ENCODE data around the gene RPAP3. TPM values are rescaled to one million over a fixed set of nuclear protein-coding genes. Genes with fewer than 3 reads are reported as not detected.

Gene RPAP3
- polyA plus RNA-seq, 1 donor (not counting 4 experiments of a cell fraction or from before 2014, with no cell fraction given) = 22.9 TPM

DNA sequence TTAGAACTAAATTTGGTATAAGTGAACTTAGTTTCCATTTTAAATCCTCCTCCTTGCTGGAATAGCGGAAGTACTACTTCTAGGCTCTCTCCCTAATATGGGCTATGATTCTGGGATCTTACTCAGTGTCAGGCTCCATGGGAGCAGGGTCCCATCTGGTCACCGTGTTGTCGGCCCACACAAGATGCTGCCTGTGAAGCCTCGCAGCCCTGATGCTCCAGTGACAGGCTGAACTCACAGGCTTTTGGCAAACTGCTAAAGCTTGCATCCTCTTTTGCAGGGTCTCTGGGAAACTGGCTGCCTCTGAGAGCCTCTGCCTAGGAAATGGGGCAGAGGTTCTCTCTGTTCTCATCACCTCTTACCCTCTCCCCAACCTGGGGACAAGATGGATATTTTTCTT is 88.4 kb downstream of the RPAP3 start:
- Histone ChIP-seq H3K9me3 (ENCODE audit: control insufficient read depth, low read depth, low read length) (peaks cover 5% of the 10 kb centered on the region), H3K4me3 (ENCODE audit: control insufficient read depth in 2 of 3, extremely low read depth in 1 of 3, insufficient read depth in 2 of 3, low read depth in 1 of 3, low read length in 3 of 3) (no peak overlapping the region), H3K4me2 (ENCODE audit: control insufficient read depth, extremely low read depth, insufficient read depth, low read depth, low read length) (no peak overlapping the region), H3K27me3 (ENCODE audit: control insufficient read depth, extremely low read depth, insufficient read depth, low read length) (no peaks in the 10 kb centered on the region), H3K9me1 (ENCODE audit: control insufficient read depth, extremely low read depth, insufficient read depth, low read length) (no peaks in the 10 kb centered on the region), H3K4me1 (ENCODE audit: control insufficient read depth, extremely low read depth, insufficient read depth, low read length) (no peaks in the 10 kb centered on the region), H3K36me3 (ENCODE audit: control insufficient read depth in 2 of 2, extremely low read depth in 1 of 2, insufficient read depth in 2 of 2, low read length in 2 of 2) (no peaks in the 10 kb centered on the region), H4K20me1 (ENCODE audit: control insufficient read depth, extremely low read depth, insufficient read depth, low read length) (no peaks in the 10 kb centered on the region), H3K9ac (ENCODE audit: control insufficient read depth, extremely low read depth, insufficient read depth, low read length) (no peak overlapping the region), H3K27ac (ENCODE audit: control insufficient read depth, insufficient read depth, low read length) (no peak overlapping the region), H3K79me2 (ENCODE audit: control insufficient read depth, insufficient read depth, low read length) (no peaks in the 10 kb centered on the region), H2AFZ (ENCODE audit: control insufficient read depth, low read length) (no peak overlapping the region)
- no peak for FAIRE-seq
- DNase-seq (ENCODE audit: low read depth, low spot score) = no peak
- TF ChIP-seq CTCF (optimal IDR thresholded peaks at IDR 0.05 in 1 of 3, IDR thresholded peaks at IDR 0.05 in 1 of 3, conservative IDR thresholded peaks at IDR 0.05 in 1 of 3; ENCODE audit: extremely low read depth in 1 of 3, insufficient read depth in 2 of 3, low read length in 3 of 3) (no peak), EZH2 (IDR thresholded peaks at IDR 0.05; ENCODE audit: low read length) (no peak)
- dilution Hi-C loops (cut with MboI; ENCODE audit: extremely low pct_ligation_motif_present, low sequenced_read_pairs) = no loop called here

DNA sequence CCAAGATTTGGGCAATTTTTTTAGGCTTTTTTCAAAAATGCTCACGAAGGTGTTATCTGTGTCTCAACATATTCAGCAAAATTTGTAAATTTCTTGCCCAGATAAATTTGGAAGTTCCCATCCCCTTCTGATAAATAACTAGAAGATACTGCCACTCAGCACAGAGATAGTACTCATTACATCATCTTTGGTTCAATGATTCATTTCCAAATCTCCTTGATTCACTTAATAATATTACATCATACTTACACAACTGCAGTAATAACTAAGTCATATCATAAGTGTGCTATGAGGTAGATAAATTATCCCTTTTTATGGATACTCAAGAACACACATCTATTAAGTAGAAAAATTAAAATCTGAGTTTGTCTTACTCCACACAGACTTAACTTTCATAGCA is 89.4 kb downstream of the RPAP3 start:
- H3K4me1 ChIP-seq (ENCODE audit: control insufficient read depth, extremely low read depth, insufficient read depth, low read length) = no peaks in the 10 kb centered on the region
- no peaks in the 10 kb centered on the region for H3K79me2 ChIP-seq (ENCODE audit: control insufficient read depth, insufficient read depth, low read length)
- H4K20me1 ChIP-seq (ENCODE audit: control insufficient read depth, extremely low read depth, insufficient read depth, low read length) = no peaks in the 10 kb centered on the region
- H2AFZ ChIP-seq (ENCODE audit: control insufficient read depth, low read length) = no peak overlapping the region
- no peak overlapping the region for H3K4me3 ChIP-seq (ENCODE audit: control insufficient read depth in 2 of 3, extremely low read depth in 1 of 3, insufficient read depth in 2 of 3, low read depth in 1 of 3, low read length in 3 of 3)
- H3K9ac ChIP-seq (ENCODE audit: control insufficient read depth, extremely low read depth, insufficient read depth, low read length) = no peak overlapping the region
- no peak overlapping the region for H3K27ac ChIP-seq (ENCODE audit: control insufficient read depth, insufficient read depth, low read length)
- no peak overlapping the region for H3K4me2 ChIP-seq (ENCODE audit: control insufficient read depth, extremely low read depth, insufficient read depth, low read depth, low read length)
- H3K36me3 ChIP-seq (ENCODE audit: control insufficient read depth in 2 of 2, extremely low read depth in 1 of 2, insufficient read depth in 2 of 2, low read length in 2 of 2) = no peaks in the 10 kb centered on the region
- no peak for TF ChIP-seq CTCF (optimal IDR thresholded peaks at IDR 0.05 in 1 of 3, IDR thresholded peaks at IDR 0.05 in 1 of 3, conservative IDR thresholded peaks at IDR 0.05 in 1 of 3; ENCODE audit: extremely low read depth in 1 of 3, insufficient read depth in 2 of 3, low read length in 3 of 3)
- no peak for TF ChIP-seq EZH2 (IDR thresholded peaks at IDR 0.05; ENCODE audit: low read length)
- H3K27me3 ChIP-seq (ENCODE audit: control insufficient read depth, extremely low read depth, insufficient read depth, low read length) = no peaks in the 10 kb centered on the region
- dilution Hi-C loops (cut with MboI; ENCODE audit: extremely low pct_ligation_motif_present, low sequenced_read_pairs) = no loop called here
- H3K9me3 ChIP-seq (ENCODE audit: control insufficient read depth, low read depth, low read length) = peaks cover 5% of the 10 kb centered on the region
- no peak for FAIRE-seq
- no peak for DNase-seq (ENCODE audit: low read depth, low spot score)
- no peaks in the 10 kb centered on the region for H3K9me1 ChIP-seq (ENCODE audit: control insufficient read depth, extremely low read depth, insufficient read depth, low read length)

All from keratinocyte (primary cell).